Measurements from ENCODE around the gene TMEM62. TPM values are rescaled to one million over a fixed set of nuclear protein-coding genes. Genes with fewer than 3 reads are reported as not detected.

Gene TMEM62
- total and polyA plus RNA-seq, 2 donors (not counting 1 experiment from before 2014, with no cell fraction given), result 18.6 to 65.3 TPM

DNA sequence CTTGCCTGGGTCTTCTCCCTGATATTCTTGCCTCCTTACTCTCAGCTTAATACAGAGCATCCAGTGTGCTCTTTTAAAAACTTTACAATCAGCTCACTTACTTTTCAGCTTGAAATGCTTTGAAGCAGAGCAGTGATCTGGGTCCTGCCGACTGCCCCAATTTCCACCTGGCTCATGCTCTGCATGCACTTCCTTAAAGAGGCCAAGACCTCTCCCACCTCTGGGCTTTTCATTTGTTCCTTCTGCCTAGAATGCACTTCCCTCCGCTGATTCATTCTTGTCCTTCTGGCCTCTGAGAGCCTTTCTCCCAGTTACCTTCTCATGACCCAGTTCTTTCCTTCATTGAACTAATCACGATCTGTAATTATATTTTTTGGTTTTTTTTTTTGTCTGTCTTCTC is 49.9 kb downstream of the TMEM62 start:
- POLR2A ChIA-PET, result no interaction called here
- 77% methylated on average over 2 of the region's 3 CpGs for WGBS (ENCODE audit: insufficient coverage)
- Histone ChIP-seq H3K4me1 (ENCODE audit: control insufficient read depth in 2 of 2, insufficient read depth in 2 of 2, low read length in 2 of 2) (peaks cover 21 to 30% of the 10 kb centered on the region in 2 donors), H3K4me3 (ENCODE audit: control extremely low read depth in 1 of 5, extremely low read depth in 1 of 5, insufficient read depth in 1 of 5, low read depth in 2 of 5, low read length in 4 of 5) (no peak overlapping the region), H3K27me3 (replicated peaks in 1 of 4; ENCODE audit: control extremely low read depth in 1 of 4, control insufficient read depth in 3 of 4, insufficient read depth in 4 of 4, low read length in 3 of 4) (no peaks in the 10 kb centered on the region), H3K79me2 (ENCODE audit: control insufficient read depth, insufficient read depth, low read length) (peaks cover 21% of the 10 kb centered on the region), H3K9ac (ENCODE audit: low read length) (no peak overlapping the region), H3K4me2 (replicated peaks; ENCODE audit: low read depth, low read length, poor library complexity, severe bottlenecking) (no peak overlapping the region), H2AFZ (ENCODE audit: insufficient read depth, low read depth, low read length, poor library complexity, severe bottlenecking) (no peak overlapping the region), H3K27ac (ENCODE audit: low read length in 2 of 2) (peak overlapping the region in 1 of 2 donors; percentile 57), H3K9me3 (ENCODE audit: control extremely low read depth in 1 of 3, control insufficient read depth in 2 of 3, insufficient read depth in 1 of 3, low read length in 2 of 3) (no peaks in the 10 kb centered on the region), H4K20me1 (ENCODE audit: control insufficient read depth, insufficient read depth, low read length, poor library complexity, severe bottlenecking) (peaks cover 12% of the 10 kb centered on the region), H3K36me3 (replicated peaks in 1 of 2; ENCODE audit: control extremely low read depth in 1 of 2, control insufficient read depth in 1 of 2, extremely low read depth in 1 of 2, insufficient read depth in 2 of 2, low read length in 1 of 2) (peaks cover under 1 to 17% of the 10 kb centered on the region in 2 experiments)
- Mint-ChIP-seq H3K27me3 (no peaks in the 10 kb centered on the region), H3K27ac (no peak overlapping the region), H3K4me3 (no peak overlapping the region), H3K4me1 (peaks cover 30% of the 10 kb centered on the region), H3K9me3 (ENCODE audit: insufficient read depth) (no peaks in the 10 kb centered on the region)
- CTCF ChIA-PET, result interaction anchor here (0.9 kb wide), 1 partner anchor 102 kb away, joined by 3 read pairs; no protein-coding TSS in a partner anchor
- DNase-seq (no peak), ATAC-seq (ENCODE audit: low read depth) (no peak)
- intact Hi-C loops (cut with micrococcal nuclease), result loop anchor here (10.0 kb wide), 1 partner anchor 332 kb away; the partner anchor contains the start of gene MAP1A
- no peak for TF ChIP-seq CTCF (IDR thresholded peaks at IDR 0.05)
- no peak for TF ChIP-seq EZH2 (IDR thresholded peaks at IDR 0.05; ENCODE audit: borderline replicate concordance, insufficient read depth, low read depth, low read length, poor library complexity, severe bottlenecking)

DNA sequence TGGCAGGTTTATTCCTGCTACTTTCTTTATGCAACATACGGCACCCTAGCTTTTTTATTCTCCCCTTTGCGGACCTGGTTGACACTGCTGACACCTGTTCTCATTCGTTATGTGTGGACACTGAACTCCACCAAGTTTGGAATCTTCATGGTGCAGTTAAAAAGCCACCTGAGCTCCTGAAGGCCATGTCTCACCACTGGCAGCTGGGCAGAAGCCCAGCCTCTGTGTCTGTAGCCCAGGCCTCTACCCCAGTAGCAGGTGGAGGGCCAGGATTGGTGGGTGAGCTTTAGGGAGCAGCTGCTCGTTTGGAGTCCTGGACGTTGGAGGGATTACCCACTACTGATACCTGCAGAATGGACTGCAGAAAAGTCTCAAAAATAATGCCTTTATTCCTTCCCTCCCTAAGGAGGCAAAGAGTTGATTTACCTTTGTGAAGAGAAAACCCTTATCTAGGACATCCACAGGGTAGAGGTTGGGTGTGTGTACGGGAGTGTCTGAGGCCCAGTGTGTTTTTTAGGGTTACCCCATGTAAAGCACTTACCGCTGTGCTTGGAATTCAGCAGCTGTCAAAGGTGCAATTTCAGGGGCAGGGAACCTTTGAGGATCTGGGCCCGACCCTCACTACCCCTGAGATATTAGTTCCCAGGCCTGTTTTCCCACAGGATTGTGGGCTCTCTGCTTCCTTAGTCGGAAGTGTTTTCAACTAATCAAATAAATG is 51.2 kb downstream of the TMEM62 start:
- H3K9me3 Mint-ChIP-seq (ENCODE audit: insufficient read depth), result no peaks in the 10 kb centered on the region
- peak overlapping the region; percentile 99 for H3K4me3 Mint-ChIP-seq
- DNase-seq, result peak; percentile 24
- peaks cover 7 to 22% of the 10 kb centered on the region in 2 experiments for H3K36me3 ChIP-seq (replicated peaks in 1 of 2; ENCODE audit: control extremely low read depth in 1 of 2, control insufficient read depth in 1 of 2, extremely low read depth in 1 of 2, insufficient read depth in 2 of 2, low read length in 1 of 2)
- WGBS (ENCODE audit: insufficient coverage), result 87% methylated on average over 6 of the region's 9 CpGs
- ATAC-seq (ENCODE audit: low read depth), result no peak
- ChIA-PET POLR2A (interaction anchor here (0.8 kb wide), 1 partner anchor 177 kb away, joined by 3 read pairs; no protein-coding TSS in a partner anchor), CTCF (interaction anchor here (0.8 kb wide), 1 partner anchor 20 kb away, joined by 3 read pairs; no protein-coding TSS in a partner anchor)
- H3K9ac ChIP-seq (ENCODE audit: low read length), result peak overlapping the region; percentile 94
- no peaks in the 10 kb centered on the region for H3K27me3 Mint-ChIP-seq
- H3K4me2 ChIP-seq (replicated peaks; ENCODE audit: low read depth, low read length, poor library complexity, severe bottlenecking), result peak overlapping the region; percentile 91
- peaks cover 36% of the 10 kb centered on the region for H3K4me1 Mint-ChIP-seq
- no peaks in the 10 kb centered on the region for H3K27me3 ChIP-seq (replicated peaks in 1 of 4; ENCODE audit: control extremely low read depth in 1 of 4, control insufficient read depth in 3 of 4, insufficient read depth in 4 of 4, low read length in 3 of 4)
- peaks cover 32% of the 10 kb centered on the region for H3K79me2 ChIP-seq (ENCODE audit: control insufficient read depth, insufficient read depth, low read length)
- TF ChIP-seq CTCF (IDR thresholded peaks at IDR 0.05) (no peak), EZH2 (IDR thresholded peaks at IDR 0.05; ENCODE audit: borderline replicate concordance, insufficient read depth, low read depth, low read length, poor library complexity, severe bottlenecking) (no peak)
- no peaks in the 10 kb centered on the region for H3K9me3 ChIP-seq (ENCODE audit: control extremely low read depth in 1 of 3, control insufficient read depth in 2 of 3, insufficient read depth in 1 of 3, low read length in 2 of 3)
- intact Hi-C loops (cut with micrococcal nuclease), result loop anchor here (1.0 to 10.0 kb wide), 5 partner anchors 51 to 447 kb away; partner anchors contain the start of genes CDAN1, MAP1A, TMEM62 and TTBK2
- peak overlapping the region; percentile 87 to 94 for H3K27ac ChIP-seq (ENCODE audit: low read length in 2 of 2)
- H4K20me1 ChIP-seq (ENCODE audit: control insufficient read depth, insufficient read depth, low read length, poor library complexity, severe bottlenecking), result peaks cover 23% of the 10 kb centered on the region
- H2AFZ ChIP-seq (ENCODE audit: insufficient read depth, low read depth, low read length, poor library complexity, severe bottlenecking), result peak overlapping the region; percentile 78
- peaks cover 21 to 32% of the 10 kb centered on the region in 2 donors for H3K4me1 ChIP-seq (ENCODE audit: control insufficient read depth in 2 of 2, insufficient read depth in 2 of 2, low read length in 2 of 2)
- H3K4me3 ChIP-seq (ENCODE audit: control extremely low read depth in 1 of 5, extremely low read depth in 1 of 5, insufficient read depth in 1 of 5, low read depth in 2 of 5, low read length in 4 of 5), result peak overlapping the region in 2 of 5 experiments; percentile 75 to 94
- peak overlapping the region; percentile 98 for H3K27ac Mint-ChIP-seq

Data from B cell (primary cell).